ENCODE measurements around the gene CADM1.

DNA sequence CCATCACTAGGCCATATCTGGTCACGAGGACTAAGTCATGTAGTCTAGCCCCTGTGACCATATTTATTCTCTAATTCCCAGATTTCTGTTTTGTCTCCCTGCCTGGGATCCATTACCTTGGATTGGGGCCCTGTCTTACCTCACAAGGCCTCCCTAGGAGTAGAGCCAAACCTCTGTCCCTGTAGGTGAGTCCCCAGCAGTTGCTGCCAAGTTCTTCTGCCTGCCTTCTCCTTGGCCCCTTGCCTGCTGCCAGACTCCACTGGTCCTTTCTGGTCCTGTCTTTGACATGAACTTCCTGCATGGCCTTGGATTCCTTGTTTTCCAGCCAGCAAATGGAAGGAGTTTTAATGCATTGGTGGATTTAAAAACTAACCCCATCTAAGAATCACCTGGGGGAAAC lies 35.6 kb upstream of the CADM1 start:
- TF ChIP-seq, protein P1, sequence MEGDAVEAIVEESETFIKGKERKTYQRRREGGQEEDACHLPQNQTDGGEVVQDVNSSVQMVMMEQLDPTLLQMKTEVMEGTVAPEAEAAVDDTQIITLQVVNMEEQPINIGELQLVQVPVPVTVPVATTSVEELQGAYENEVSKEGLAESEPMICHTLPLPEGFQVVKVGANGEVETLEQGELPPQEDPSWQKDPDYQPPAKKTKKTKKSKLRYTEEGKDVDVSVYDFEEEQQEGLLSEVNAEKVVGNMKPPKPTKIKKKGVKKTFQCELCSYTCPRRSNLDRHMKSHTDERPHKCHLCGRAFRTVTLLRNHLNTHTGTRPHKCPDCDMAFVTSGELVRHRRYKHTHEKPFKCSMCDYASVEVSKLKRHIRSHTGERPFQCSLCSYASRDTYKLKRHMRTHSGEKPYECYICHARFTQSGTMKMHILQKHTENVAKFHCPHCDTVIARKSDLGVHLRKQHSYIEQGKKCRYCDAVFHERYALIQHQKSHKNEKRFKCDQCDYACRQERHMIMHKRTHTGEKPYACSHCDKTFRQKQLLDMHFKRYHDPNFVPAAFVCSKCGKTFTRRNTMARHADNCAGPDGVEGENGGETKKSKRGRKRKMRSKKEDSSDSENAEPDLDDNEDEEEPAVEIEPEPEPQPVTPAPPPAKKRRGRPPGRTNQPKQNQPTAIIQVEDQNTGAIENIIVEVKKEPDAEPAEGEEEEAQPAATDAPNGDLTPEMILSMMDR (conservative IDR thresholded peaks at IDR 0.05 in 1 of 2, IDR thresholded peaks at IDR 0.05 in 1 of 2; ENCODE audit: extremely low read depth in 1 of 2, insufficient read depth in 1 of 2, low read depth in 1 of 2, low read length in 2 of 2): no peak
- TF ChIP-seq EZH2 (IDR thresholded peaks at IDR 0.05; ENCODE audit: borderline replicate concordance, low read length): no peak
